T-helper 1 cell treated with Interleukin-12 subunit alpha and Interleukin-12 subunit beta and Interleukin-4 antibody, amounts not matched to agents 30 μg/mL and 1 μg/mL, for 36 hours (primary cell): Measurements from ENCODE around the gene FBLN2.

Experiments
- H3K27ac Mint-ChIP-seq: one replicate; pipeline ENCODE4 v1.8.0; 2021; ENCODE audit warnings: mild to moderate bottlenecking, mixed read lengths
- H3K27me3 Mint-ChIP-seq: one replicate; pipeline ENCODE4 v1.8.0; 2021; ENCODE audit warnings: low read depth, mixed read lengths
- H3K36me3 Mint-ChIP-seq: one replicate; pipeline ENCODE4 v1.8.0; 2021; ENCODE audit warnings: low read depth, mixed read lengths
- H3K4me1 Mint-ChIP-seq: one replicate; pipeline ENCODE4 v1.8.0; 2021; ENCODE audit warnings: low read depth, mixed read lengths
- H3K4me3 Mint-ChIP-seq: one replicate; pipeline ENCODE4 v1.8.0; 2021; ENCODE audit warnings: mild to moderate bottlenecking, moderate library complexity, mixed read lengths
- H3K9me3 Mint-ChIP-seq: one replicate; pipeline ENCODE4 v1.8.0; 2021; ENCODE audit warnings: mixed read lengths

FBLN2 gene

GRCh38 chr3:13637953-13638352, 89.0 kb downstream of the FBLN2 start:
- Mint-ChIP-seq H3K36me3 (no peaks in the 10 kb centered on the region), H3K9me3 (no peaks in the 10 kb centered on the region), H3K4me1 (no peaks in the 10 kb centered on the region), H3K4me3 (no peak overlapping the region), H3K27me3 (no peaks in the 10 kb centered on the region), H3K27ac (no peak overlapping the region)

DNA sequence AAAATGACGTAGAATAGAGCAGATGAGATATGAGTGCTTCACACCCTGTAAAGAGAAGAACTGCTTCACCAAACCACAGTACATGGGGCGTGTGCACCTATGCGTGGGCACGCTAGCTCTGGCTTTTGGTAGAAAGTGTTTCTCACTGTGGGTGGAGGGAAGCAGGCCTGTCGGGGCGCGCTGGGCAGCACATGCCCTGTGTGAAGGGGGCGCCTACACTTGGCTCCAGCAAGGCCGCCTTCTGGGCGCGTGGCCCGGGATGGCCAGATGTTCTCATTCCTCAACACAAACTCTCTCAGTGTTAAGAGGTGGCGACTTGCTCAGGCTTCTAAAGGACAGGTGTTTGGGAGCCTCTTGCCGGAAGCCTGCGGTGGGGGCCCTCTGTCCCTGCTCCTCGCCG, 90.0 kb downstream of the FBLN2 start:
- Mint-ChIP-seq H3K9me3 (no peaks in the 10 kb centered on the region), H3K4me3 (no peak overlapping the region), H3K27ac (no peak overlapping the region), H3K27me3 (no peaks in the 10 kb centered on the region), H3K4me1 (no peaks in the 10 kb centered on the region), H3K36me3 (no peaks in the 10 kb centered on the region)

- no peaks in the 10 kb centered on the region for H3K4me1 Mint-ChIP-seq
- no peak overlapping the region for H3K4me3 Mint-ChIP-seq
- H3K9me3 Mint-ChIP-seq = no peaks in the 10 kb centered on the region
- no peaks in the 10 kb centered on the region for H3K36me3 Mint-ChIP-seq
- H3K27me3 Mint-ChIP-seq = peaks cover 16% of the 10 kb centered on the region
- H3K27ac Mint-ChIP-seq = no peak overlapping the region
These were observed 93.7 kb downstream of the FBLN2 start for GRCh38 chr3:13642597-13642996.

DNA sequence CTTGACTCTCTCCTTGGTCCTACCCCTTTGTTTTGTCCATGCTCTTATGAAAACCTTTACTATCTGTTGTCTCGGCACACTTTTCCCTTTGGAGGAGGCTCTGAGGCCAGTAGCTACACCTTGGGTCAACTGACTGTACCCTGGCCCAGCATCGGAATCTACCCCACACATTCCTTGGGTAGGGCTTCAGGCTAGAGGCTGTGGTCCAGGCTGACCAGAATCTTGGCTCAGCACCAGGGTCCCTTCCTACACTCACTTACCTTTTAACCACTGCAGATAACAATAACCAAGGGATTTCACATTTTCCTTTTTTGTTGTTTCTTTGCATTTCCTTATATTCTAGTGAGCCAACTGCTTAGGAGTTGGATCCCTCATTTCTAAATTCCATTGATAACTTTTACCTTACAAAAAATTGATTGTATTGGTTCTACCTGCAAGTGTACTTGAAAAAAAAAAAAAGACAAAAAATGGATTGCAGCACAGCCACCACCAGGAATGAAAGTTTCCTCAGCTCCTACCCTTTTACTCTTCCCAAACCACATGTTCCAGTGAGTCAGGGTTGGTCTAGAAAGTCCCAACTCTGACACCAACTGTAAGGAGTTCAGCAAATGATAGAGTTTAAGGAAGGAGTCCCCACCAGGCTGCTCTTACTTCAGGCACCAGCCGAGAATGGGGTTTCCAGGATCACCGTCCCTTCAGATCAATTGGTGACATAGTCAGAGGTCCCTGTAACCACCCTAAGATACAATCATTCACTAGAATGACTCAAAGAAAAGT, 95.6 kb downstream of the FBLN2 start:
- Mint-ChIP-seq H3K36me3 (no peaks in the 10 kb centered on the region), H3K27me3 (peaks cover 31% of the 10 kb centered on the region), H3K4me3 (no peak overlapping the region), H3K4me1 (peaks cover 3% of the 10 kb centered on the region), H3K27ac (no peak overlapping the region), H3K9me3 (no peaks in the 10 kb centered on the region)

DNA sequence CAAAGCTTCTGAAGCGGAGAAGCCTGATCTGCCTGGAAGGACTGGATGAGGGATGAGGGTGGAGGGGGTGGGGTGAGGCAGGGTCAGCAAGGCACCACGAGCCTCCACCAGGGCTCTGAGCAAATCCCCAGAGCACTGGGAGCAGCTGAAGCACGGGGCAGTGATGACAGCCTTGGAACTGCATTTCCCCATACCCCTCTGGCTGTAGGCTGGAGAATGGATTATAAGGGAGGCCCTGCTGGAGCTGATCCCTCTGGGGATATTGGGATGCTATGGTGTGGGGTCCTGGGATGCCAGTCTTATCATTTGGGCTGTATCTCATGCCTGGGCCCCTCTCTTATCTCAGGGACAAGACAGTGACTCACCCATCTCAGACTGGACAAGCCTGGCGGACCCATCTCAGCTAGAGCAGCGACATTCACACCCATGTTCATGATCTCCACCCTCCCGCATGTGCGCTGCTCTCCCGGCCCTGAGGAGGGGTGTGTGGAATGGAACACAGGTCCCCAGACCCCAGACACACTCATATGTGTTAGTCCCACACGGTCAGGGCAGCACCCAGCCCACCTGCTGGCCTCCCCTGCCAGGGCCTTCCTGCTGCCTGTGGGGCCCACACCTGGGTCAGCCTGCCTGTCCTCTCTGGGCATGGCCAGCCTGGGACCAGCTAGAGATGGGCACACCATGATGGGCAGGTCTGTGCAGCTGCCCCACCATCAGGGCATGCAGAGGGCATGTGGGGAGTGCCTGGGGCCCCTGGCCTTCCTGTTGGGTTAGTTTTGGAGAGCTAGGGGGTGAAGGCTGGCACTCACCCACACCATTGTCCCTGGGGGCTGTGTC, 97.1 kb downstream of the FBLN2 start:
- Mint-ChIP-seq H3K4me3 (no peak overlapping the region), H3K27ac (no peak overlapping the region), H3K27me3 (peaks cover 42% of the 10 kb centered on the region), H3K4me1 (peaks cover 3% of the 10 kb centered on the region), H3K9me3 (no peaks in the 10 kb centered on the region), H3K36me3 (no peaks in the 10 kb centered on the region)

DNA sequence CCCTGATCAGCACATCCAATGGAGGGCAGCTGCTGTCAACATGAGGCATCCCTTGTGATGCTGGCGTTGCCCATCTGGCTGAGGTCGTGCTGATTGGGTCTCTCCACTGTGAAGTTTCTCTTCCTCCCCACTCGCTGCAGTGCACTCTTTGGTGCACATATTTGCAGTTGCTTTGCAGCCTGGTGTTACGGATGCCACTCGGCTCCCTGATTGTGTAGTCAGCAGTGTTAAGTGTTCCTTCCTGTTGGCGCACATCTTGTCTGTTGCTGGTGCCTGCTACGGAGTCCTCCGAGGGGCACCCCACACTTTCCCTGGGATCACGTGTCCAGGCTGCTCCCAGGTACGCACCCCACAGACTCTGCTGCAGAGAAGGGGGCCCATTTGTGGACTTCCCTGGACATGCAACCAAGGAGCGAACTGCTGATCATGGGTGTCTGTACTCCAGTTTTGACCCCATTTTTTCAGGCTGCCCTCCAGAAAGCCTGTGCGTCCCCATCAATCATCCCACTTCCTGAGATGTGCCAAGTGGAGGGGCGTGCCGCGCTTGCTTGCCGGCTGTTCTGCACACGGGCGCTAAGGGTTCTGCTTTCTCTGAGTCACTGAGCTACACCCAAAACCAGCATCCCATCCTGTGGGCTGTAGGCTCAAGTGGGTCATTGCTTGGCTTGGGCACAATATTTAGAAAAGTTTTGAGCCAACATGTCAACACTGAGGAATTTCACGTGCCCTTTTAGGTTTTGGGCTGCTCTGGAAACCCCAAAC, 98.6 kb downstream of the FBLN2 start:
- Mint-ChIP-seq H3K27me3 (peaks cover 49% of the 10 kb centered on the region), H3K4me1 (peaks cover 3% of the 10 kb centered on the region), H3K4me3 (no peak overlapping the region), H3K36me3 (no peaks in the 10 kb centered on the region), H3K27ac (no peak overlapping the region), H3K9me3 (no peaks in the 10 kb centered on the region)

GRCh38 chr3:13648060-13649001, 99.4 kb downstream of the FBLN2 start:
- Mint-ChIP-seq H3K9me3 (no peaks in the 10 kb centered on the region), H3K27ac (no peak overlapping the region), H3K4me3 (no peak overlapping the region), H3K36me3 (no peaks in the 10 kb centered on the region), H3K27me3 (peaks cover 49% of the 10 kb centered on the region), H3K4me1 (peaks cover 3% of the 10 kb centered on the region)

DNA sequence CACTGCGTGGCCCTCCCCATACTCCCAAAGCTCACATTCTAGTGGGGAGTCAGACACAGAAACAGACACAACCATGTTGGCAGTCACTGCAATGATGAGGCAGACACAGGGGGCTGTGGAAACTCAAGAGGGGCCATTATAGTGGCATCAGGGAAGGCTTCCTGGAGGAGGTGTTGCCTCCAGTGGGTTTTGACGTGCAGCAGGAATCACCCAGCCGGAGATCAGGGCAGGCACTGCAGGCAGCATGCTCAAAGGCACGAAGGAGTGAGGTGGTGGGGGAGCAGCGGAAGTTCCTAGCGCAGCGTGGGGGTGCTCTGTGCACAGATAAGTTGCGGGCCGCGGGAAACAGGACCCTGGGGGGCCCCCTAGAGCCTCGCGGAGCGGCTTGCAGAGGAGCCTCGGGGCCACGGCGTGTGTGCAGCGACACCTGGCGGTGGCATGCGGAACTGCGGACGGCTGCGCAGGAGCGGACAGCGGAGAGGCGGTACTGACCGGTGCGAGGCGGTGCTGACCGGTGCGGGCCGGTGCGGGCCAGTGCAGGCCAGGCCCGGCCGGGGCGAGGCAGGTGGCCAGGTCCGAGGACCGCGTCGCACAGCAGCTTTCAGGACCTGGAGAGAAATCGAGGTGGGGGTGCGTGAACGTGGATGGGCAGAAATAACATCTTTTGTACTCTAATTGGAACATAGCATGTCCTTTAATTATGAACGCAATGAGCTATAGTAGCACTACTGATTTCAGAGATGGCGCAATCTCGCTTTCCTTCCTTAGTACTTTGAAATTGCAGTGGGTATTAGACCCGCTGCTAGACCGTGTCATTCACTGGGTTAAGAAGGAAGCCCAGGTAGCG, 101.5 kb downstream of the FBLN2 start:
- Mint-ChIP-seq H3K9me3 (no peaks in the 10 kb centered on the region), H3K27me3 (peaks cover 61% of the 10 kb centered on the region), H3K4me3 (no peak overlapping the region), H3K4me1 (peaks cover 8% of the 10 kb centered on the region), H3K27ac (no peak overlapping the region), H3K36me3 (no peaks in the 10 kb centered on the region)

DNA sequence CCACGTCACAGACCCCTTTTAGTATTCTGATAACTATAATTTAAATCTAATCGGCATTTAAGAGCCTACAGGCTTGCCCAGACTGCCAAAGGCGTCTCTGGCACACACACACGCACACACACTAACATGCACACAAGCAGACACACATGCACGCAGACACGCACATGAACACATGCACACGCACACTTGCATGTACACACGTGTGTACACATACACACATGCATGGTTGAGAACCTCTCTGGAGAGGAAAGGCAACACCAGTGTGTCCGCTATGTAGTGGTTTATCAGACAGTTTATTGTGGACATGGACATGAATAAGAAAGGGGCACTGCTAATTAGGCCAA, 102.1 kb downstream of the FBLN2 start:
- no peak overlapping the region for H3K4me3 Mint-ChIP-seq
- H3K27me3 Mint-ChIP-seq = peaks cover 66% of the 10 kb centered on the region
- no peaks in the 10 kb centered on the region for H3K9me3 Mint-ChIP-seq
- no peak overlapping the region for H3K27ac Mint-ChIP-seq
- no peaks in the 10 kb centered on the region for H3K36me3 Mint-ChIP-seq
- peaks cover 8% of the 10 kb centered on the region for H3K4me1 Mint-ChIP-seq

GRCh38 chr3:13651775-13652428, 103.0 kb downstream of the FBLN2 start:
- no peak overlapping the region for H3K27ac Mint-ChIP-seq
- H3K4me1 Mint-ChIP-seq = peaks cover 8% of the 10 kb centered on the region
- H3K4me3 Mint-ChIP-seq = no peak overlapping the region
- no peaks in the 10 kb centered on the region for H3K36me3 Mint-ChIP-seq
- no peaks in the 10 kb centered on the region for H3K9me3 Mint-ChIP-seq
- H3K27me3 Mint-ChIP-seq = peaks cover 70% of the 10 kb centered on the region

DNA sequence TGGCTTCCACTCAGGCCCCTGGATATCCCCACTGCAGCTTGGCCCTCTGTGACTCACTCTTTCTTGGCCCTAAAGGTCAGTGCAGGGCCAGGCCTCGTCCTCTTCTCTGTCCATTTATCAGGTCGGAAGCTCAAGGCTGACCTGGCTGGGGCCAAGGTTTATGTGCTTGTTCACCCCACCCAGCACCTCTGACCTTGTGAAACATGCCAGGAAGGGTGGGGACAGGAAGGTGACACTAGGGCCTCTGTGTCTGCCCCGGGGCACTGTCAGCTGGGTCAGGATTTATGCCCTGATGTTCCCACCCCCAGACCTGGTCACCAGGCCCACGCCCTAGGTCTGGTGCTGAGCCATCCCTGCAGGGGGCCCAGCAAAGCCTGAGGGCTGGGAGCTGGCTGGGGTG, 103.8 kb downstream of the FBLN2 start:
- Mint-ChIP-seq H3K36me3 (no peaks in the 10 kb centered on the region), H3K27me3 (peaks cover 70% of the 10 kb centered on the region), H3K9me3 (no peaks in the 10 kb centered on the region), H3K4me1 (peaks cover 8% of the 10 kb centered on the region), H3K4me3 (no peak overlapping the region), H3K27ac (no peak overlapping the region)

GRCh38 chr3:13653631-13654279, 104.8 kb downstream of the FBLN2 start:
- Mint-ChIP-seq H3K4me1 (peaks cover 5% of the 10 kb centered on the region), H3K27ac (no peak overlapping the region), H3K36me3 (no peaks in the 10 kb centered on the region), H3K27me3 (peaks cover 69% of the 10 kb centered on the region), H3K9me3 (no peaks in the 10 kb centered on the region), H3K4me3 (no peak overlapping the region)
